Cerebellar nuclear complex (tissue), 1 donor: ENCODE data around the gene NUMB.

Experiments
- DNase-seq, 2 experiments: peaks; one replicate each; lab custom pipeline; 2025; lab: John Stamatoyannopoulos, UW

NUMB gene

DNA sequence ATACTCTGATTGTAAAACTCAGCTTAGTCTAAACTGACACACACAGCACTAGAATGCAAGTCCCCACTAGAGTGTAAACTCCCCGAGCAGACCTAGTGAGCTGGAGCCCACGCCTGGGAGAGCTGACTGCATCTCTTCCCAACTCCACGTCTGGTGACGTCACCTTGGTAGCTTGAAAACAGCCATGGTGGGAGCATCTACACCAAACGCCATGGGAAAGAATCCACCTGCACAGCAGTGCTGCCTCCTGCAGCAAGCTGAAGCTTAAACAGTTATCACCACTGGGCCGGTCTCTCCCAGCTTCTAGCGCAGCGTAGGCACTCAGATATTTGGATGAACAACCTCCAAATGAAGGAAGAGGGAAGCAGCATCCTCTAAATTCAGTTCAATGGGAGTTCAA, 225.4 kb downstream of the NUMB start:
- no peak for DNase-seq

DNA sequence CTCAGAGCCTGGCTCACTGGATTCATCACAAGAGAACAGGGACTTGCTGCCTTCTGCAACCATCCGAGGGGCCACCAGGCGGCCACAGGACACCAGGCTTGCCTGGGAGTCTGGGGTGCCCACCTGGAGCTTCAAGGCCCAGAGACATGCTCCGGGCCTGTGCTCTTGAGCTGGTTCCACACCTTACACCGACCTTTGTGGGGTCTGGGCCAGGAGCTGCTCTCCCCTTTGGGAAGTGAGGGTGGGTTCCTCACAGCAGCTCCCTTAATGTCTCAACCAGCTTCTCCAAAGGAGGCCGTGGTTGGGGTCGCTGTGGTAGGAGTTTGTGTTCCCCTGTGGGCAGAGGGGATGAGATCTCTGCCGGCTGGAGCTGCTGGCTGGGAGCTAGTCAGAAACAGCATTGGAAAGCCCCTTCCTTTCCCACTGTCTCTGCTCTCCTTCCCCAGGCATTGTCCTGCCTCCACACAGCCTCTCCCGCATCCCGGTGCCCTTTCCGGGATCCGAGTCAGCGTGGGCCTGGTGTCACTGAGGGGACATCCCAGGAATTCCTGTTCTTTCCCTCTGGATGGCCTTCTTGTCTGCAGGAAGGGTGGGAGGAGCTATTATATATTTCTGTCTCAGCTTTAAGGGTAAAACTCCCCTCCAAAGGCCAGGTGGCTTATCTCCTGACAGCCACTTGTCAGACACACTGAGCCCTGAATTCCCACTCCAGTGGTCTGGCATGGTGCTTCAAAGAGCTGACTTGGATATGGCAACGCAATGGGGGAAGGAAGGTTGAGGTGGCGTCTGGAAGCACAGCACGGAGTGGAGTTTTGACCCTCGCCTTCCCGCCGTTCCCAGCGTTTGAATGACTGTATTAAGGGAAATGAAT, 226.1 kb downstream of the NUMB start:
- no peak for DNase-seq

DNA sequence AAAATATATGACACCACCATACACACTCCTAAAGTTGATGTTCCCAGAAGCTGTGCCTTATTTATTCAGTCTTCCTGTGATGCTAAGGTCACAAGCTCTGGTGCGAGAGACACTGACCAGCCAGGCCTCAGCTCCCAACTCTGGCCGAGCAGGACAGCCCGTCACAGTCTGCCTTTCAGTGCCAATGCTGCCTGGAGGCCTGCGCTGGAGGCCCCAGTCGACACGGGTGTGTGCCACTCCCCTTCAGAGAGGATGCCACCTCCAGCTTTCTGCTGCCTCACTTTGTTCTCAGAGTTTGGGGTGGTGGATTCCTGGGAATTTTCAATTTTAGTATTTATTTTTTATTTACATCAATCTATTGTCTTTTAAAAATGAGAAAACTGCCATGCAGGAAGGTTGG, 228.3 kb downstream of the NUMB start:
- DNase-seq: no peak

DNA sequence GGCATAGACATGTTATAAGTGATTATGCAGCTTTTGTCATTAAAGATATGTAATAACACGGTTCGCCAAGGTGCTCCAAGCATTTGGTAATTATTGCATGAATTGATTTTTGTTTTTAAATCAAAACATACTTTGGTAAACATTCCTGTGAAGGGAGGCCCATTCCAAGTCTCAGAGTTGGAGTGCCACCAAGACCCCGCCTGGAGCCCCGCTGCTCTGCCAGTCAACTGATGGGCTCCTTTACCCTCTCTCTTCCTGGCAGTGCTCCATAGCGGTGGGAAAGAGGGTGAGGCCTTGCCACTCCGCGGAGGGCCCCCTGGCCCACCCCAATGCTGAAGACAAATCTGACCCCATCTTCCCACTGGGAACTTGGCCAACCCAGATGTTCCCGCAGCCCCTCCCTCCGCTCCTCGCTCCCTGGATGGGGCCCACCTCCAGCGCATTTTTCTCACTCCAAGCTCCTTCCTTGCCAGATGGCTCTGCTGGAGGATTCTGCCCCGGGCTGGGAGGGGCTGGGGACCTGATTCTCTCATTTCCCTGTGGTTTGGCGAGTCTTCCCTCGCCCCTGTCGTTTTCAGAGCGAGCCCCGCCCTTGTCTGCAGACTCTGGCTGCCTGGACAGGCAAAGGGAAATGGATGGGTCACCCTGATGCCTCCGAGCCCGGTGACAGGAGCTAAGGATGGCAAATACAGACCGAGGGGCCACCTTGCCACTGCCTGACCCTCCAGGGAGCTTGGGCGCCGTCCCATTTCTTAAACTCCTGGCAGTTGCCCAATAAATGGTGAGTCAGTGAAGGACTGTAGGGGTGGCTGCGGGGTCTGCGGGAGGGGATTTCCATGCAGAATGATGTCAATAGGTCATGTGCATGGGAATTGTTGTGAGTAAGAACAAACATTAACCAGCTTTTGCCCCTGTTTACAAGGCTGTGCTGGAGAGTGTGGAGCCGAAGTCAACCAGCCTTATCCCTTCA, 230.2 kb downstream of the NUMB start:
- no peak for DNase-seq

DNA sequence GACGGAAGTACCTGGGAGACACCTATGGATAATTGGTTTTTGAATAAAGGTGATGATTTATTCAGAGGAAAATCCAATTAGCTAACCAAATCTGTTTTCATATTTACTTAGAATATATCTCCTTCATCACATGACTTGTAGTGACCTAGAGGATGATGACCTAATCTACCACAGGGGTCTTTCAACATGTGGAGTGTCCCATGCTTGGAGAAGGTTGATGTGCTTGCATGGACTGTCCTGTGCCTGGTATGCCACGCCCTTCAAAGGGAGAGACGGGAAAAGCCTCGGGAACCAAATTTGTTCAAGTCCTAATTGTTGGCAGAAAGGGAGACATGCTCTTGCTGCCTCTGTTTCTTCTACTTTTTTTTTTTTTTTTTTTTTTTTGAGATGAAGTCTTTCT, 232.8 kb downstream of the NUMB start:
- DNase-seq: no peak
